ENCODE results near the gene FRAT1. TPM values are rescaled to one million over a fixed set of nuclear protein-coding genes. Genes with fewer than 3 reads are reported as not detected.
"Not testable (repeated sequence)": the region's sequence is repeated elsewhere in the genome, so short reads cannot be mapped to it uniquely, and the experiment has no call there.

Gene FRAT1
- polyA plus RNA-seq, 1 experiment: 1.1 TPM

DNA sequence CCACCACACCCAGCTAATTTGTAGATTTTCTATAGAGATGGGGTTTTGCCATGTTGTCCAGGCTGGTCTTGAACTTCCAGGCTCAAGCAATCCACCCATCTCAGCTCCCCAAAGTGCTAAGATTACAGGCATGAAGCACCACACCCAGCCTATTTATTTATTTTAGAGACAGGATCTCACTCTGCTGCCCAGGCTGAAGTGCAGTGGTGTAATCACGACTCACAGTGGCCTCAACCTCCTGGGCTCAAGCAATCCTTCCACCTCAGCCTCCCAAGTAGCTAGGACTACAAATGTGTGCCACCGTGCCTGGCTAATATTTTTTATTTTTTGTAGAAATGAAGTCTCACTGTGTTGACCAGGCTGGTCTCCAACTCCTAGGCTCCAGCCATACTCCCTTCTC, 22.3 kb downstream of the FRAT1 start:
- H3K27ac ChIP-seq (ENCODE audit: low read depth, low read length): no peak overlapping the region
- H3K9me3 ChIP-seq (ENCODE audit: control insufficient read depth, insufficient read depth, low read length): no peaks in the 10 kb centered on the region
- TF ChIP-seq, protein P1, sequence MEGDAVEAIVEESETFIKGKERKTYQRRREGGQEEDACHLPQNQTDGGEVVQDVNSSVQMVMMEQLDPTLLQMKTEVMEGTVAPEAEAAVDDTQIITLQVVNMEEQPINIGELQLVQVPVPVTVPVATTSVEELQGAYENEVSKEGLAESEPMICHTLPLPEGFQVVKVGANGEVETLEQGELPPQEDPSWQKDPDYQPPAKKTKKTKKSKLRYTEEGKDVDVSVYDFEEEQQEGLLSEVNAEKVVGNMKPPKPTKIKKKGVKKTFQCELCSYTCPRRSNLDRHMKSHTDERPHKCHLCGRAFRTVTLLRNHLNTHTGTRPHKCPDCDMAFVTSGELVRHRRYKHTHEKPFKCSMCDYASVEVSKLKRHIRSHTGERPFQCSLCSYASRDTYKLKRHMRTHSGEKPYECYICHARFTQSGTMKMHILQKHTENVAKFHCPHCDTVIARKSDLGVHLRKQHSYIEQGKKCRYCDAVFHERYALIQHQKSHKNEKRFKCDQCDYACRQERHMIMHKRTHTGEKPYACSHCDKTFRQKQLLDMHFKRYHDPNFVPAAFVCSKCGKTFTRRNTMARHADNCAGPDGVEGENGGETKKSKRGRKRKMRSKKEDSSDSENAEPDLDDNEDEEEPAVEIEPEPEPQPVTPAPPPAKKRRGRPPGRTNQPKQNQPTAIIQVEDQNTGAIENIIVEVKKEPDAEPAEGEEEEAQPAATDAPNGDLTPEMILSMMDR (IDR thresholded peaks at IDR 0.05; ENCODE audit: low read depth, low read length): no peak
- ChIA-PET POLR2A (interaction anchor here (0.6 kb wide), 1 partner anchor 61 kb away, joined by 3 read pairs; no protein-coding TSS in a partner anchor), CTCF (no interaction called here)
- DNase-seq (ENCODE audit: low read depth, low spot score): no peak
- H3K27me3 ChIP-seq (ENCODE audit: control insufficient read depth, insufficient read depth, low read length): peaks cover 24% of the 10 kb centered on the region
- H3K4me3 ChIP-seq (ENCODE audit: low read depth, low read length): no peak overlapping the region

DNA sequence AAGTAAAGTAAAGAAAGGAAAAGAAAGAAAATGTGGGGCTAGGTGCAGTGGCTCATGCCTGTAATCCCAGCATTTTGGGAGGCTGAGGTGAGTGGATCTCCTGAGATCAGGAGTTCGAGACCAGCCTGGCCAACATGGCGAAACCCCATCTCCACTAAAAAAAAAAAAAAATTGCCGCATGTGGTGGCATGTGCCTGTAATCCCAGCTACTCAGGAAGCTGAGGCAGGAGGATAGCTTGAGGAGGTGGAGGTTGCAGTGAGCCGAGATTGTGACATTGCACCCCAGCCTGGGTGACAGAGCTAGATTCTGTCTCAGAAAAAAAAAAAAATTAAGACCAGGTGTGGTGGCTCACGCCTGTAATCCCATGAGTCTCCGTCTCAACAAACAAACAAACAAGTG, 24.6 kb downstream of the FRAT1 start:
- DNase-seq (ENCODE audit: low read depth, low spot score); H3K27ac ChIP-seq (ENCODE audit: low read depth, low read length); H3K4me3 ChIP-seq (ENCODE audit: low read depth, low read length); H3K27me3 ChIP-seq (ENCODE audit: control insufficient read depth, insufficient read depth, low read length); H3K9me3 ChIP-seq (ENCODE audit: control insufficient read depth, insufficient read depth, low read length); CTCF ChIA-PET; POLR2A ChIA-PET: not testable (repeated sequence)

DNA sequence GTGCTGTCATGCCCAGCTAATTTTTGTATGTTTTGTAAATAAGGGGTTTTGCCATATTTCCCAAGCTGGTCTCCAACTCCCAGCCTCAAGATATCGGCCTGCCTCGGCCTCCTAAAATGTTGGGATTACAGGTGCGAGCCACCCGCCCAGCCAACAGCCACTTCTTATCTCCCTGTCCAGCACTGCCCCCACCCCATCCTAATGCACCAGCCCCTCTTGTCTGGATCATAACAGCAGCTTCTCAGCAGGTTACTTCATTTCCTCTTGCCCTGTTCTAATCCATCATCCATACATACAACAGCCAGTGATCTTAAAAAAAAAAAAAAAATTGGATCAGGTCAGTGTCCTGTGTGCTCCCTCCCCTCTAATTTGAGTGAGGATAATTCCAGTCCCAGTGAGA, 28.2 kb downstream of the FRAT1 start:
- TF ChIP-seq, protein P1 (IDR thresholded peaks at IDR 0.05; ENCODE audit: low read depth, low read length): no peak
- Histone ChIP-seq H3K4me3 (ENCODE audit: low read depth, low read length) (no peak overlapping the region), H3K27ac (ENCODE audit: low read depth, low read length) (no peak overlapping the region), H3K27me3 (ENCODE audit: control insufficient read depth, insufficient read depth, low read length) (no peaks in the 10 kb centered on the region), H3K9me3 (ENCODE audit: control insufficient read depth, insufficient read depth, low read length) (no peaks in the 10 kb centered on the region)
- ChIA-PET POLR2A (no interaction called here), CTCF (interaction anchor here (1.2 kb wide), 1 partner anchor 69 kb away, joined by 3 read pairs; no protein-coding TSS in a partner anchor)
- no peak for DNase-seq (ENCODE audit: low read depth, low spot score)

DNA sequence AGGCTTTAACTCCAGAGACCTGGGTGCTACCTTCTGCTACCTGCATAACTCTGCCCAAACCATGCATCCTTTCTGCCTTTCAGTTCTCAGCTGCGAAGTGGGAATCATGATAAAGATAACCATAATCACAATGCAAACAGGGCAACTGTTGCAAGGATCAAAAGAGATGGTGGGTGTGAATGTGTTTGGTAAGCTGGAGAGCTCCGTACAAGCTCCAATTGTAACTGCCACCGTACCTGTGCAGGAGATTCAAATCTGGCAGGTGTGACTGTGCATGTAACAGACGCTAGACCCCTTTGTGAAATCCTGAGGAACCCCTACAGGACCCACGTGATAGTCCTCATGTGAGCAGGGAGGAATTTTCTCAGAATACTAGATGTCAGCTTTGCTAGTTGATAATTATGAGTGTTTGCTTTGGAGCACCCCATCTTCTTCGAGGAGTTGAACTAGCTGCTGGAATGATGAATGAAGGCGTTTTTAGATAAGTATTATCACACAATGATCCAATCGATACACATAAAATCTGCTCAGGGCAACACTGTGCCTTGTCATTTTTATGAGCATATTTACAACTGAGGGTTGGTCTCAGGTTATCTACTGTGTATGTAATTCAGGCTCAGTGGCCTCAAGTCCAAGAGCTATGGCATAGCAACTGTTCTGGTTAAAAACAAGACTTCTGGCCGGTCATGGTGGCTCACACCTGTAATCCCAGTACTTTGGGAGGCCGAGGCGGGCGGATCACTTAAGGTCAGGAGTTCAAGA, 30.9 kb downstream of the FRAT1 start:
- Histone ChIP-seq H3K27ac (ENCODE audit: low read depth, low read length) (no peak overlapping the region), H3K9me3 (ENCODE audit: control insufficient read depth, insufficient read depth, low read length) (no peaks in the 10 kb centered on the region), H3K27me3 (ENCODE audit: control insufficient read depth, insufficient read depth, low read length) (no peaks in the 10 kb centered on the region), H3K4me3 (ENCODE audit: low read depth, low read length) (no peak overlapping the region)
- no peak for DNase-seq (ENCODE audit: low read depth, low spot score)
- ChIA-PET CTCF (interaction anchor here (1.9 kb wide), 1 partner anchor 71 kb away, joined by 6 read pairs; no protein-coding TSS in a partner anchor), POLR2A (interaction anchor here (0.6 kb wide), 1 partner anchor 39 kb away, joined by 3 read pairs; no protein-coding TSS in a partner anchor)
- TF ChIP-seq, protein P1 (IDR thresholded peaks at IDR 0.05; ENCODE audit: low read depth, low read length): no peak

DNA sequence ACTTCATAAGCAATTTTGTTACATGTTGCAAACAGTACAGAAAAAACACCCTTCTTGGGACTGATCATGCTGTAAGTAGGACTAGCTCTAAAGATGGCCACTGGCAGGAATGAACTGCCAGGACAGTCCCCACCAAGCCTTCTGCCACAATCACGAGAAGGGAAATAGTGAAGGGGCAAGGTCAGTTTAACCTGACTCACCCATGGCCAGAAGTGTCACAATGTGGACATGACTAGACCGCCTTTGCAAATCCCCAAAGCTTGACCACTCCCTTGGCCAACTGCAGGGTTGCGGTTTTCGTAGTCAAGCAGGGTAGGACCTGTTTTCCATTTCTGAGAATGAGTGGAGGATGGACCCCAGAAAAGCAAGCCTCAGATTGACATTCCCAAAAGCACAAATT, 34.9 kb downstream of the FRAT1 start:
- TF ChIP-seq, protein P1 (IDR thresholded peaks at IDR 0.05; ENCODE audit: low read depth, low read length): no peak
- Histone ChIP-seq H3K27ac (ENCODE audit: low read depth, low read length) (no peak overlapping the region), H3K27me3 (ENCODE audit: control insufficient read depth, insufficient read depth, low read length) (no peaks in the 10 kb centered on the region), H3K4me3 (ENCODE audit: low read depth, low read length) (no peak overlapping the region), H3K9me3 (ENCODE audit: control insufficient read depth, insufficient read depth, low read length) (no peaks in the 10 kb centered on the region)
- no peak for DNase-seq (ENCODE audit: low read depth, low spot score)
- POLR2A ChIA-PET: no interaction called here
- CTCF ChIA-PET: interaction anchor here (1.0 to 4.8 kb wide), 2 partner anchors 75 to 281 kb away, joined by 3 to 23 read pairs; no protein-coding TSS in a partner anchor
